Glutamatergic neuron (in vitro differentiated cells): ENCODE measurements around the gene CD109. TPM values are rescaled to one million over a fixed set of nuclear protein-coding genes. Genes with fewer than 3 reads are reported as not detected.

Source experiments
- DNase-seq: peaks from one replicate; pipeline ENCODE4 v3.0.0; 2022
- H3K27ac Mint-ChIP-seq: one replicate; pipeline ENCODE4 v1.8.0; 2020; ENCODE audit warnings: mild to moderate bottlenecking, mixed read lengths, inconsistent platforms; ENCODE audit not compliant: unreplicated experiment
- H3K27me3 Mint-ChIP-seq: one replicate; pipeline ENCODE4 v1.8.0; 2020; ENCODE audit warnings: mild to moderate bottlenecking, moderate library complexity, mixed read lengths, inconsistent platforms; ENCODE audit not compliant: unreplicated experiment
- H3K36me3 Mint-ChIP-seq: one replicate; pipeline ENCODE4 v1.8.0; 2020; ENCODE audit warnings: mild to moderate bottlenecking, mixed read lengths, inconsistent platforms; ENCODE audit not compliant: unreplicated experiment
- H3K4me1 Mint-ChIP-seq: one replicate; pipeline ENCODE4 v1.8.0; 2020; ENCODE audit warnings: mild to moderate bottlenecking, low read depth, mixed read lengths, inconsistent platforms; ENCODE audit not compliant: unreplicated experiment
- H3K4me3 Mint-ChIP-seq: one replicate; pipeline ENCODE4 v1.8.0; 2020; ENCODE audit warnings: mild to moderate bottlenecking, mixed read lengths, inconsistent platforms; ENCODE audit not compliant: unreplicated experiment
- H3K9me3 Mint-ChIP-seq: one replicate; pipeline ENCODE4 v1.8.0; 2020; ENCODE audit warnings: mild to moderate bottlenecking, moderate library complexity, mixed read lengths, inconsistent platforms; ENCODE audit not compliant: unreplicated experiment
- total RNA-seq: library from RNA; stranded (reverse); fragmentation: NEBNext Ultra II Directional; extraction: Animal tissue kit (Norgen Biotek cat#: 25700); gene quantifications from one replicate; pipeline ENCODE4 v1.2.1, GENCODE V29; 2021; ENCODE audit not compliant: unreplicated experiment
- TF ChIP-seq, protein P1 (sequence below): fragments of 200-600 bp; sonication (generic); IDR thresholded peaks from one replicate; pipeline ENCODE4 v1.5.0; 2021; ENCODE audit not compliant: partially characterized antibody, unreplicated experiment

CD109 gene
- total RNA-seq, 1 donor from 2014 or later: 0.49 TPM

GRCh38 chr6:73797861-73798260 lies 101.9 kb downstream of the CD109 start:
- Mint-ChIP-seq H3K4me1 (no peaks in the 10 kb centered on the region), H3K27me3 (no peaks in the 10 kb centered on the region), H3K4me3 (no peak overlapping the region), H3K36me3 (no peaks in the 10 kb centered on the region), H3K9me3 (peaks cover 3% of the 10 kb centered on the region), H3K27ac (no peak overlapping the region)
- no peak for DNase-seq
- TF ChIP-seq, protein P1, sequence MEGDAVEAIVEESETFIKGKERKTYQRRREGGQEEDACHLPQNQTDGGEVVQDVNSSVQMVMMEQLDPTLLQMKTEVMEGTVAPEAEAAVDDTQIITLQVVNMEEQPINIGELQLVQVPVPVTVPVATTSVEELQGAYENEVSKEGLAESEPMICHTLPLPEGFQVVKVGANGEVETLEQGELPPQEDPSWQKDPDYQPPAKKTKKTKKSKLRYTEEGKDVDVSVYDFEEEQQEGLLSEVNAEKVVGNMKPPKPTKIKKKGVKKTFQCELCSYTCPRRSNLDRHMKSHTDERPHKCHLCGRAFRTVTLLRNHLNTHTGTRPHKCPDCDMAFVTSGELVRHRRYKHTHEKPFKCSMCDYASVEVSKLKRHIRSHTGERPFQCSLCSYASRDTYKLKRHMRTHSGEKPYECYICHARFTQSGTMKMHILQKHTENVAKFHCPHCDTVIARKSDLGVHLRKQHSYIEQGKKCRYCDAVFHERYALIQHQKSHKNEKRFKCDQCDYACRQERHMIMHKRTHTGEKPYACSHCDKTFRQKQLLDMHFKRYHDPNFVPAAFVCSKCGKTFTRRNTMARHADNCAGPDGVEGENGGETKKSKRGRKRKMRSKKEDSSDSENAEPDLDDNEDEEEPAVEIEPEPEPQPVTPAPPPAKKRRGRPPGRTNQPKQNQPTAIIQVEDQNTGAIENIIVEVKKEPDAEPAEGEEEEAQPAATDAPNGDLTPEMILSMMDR: no peak

DNA sequence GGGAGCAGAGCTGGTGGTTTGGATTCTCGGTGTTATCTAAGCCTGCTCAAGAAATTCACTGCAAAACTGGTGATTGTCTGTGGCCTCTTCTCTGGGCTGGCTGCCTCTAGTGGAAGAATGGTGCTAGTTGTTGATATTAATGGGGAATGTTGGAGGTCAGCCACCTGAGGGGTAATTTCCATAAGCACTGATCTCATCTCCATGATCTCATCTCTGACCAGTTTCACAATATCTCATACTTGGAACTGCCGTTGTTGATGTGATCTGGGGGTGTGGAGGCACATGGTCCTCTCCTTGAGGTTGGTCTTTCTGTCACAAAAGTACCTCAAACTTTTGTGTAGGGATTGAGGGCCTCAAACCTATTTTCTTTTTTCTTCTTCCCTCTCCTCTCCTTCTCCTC lies 102.6 kb downstream of the CD109 start:
- Mint-ChIP-seq H3K27me3 (no peaks in the 10 kb centered on the region), H3K27ac (no peak overlapping the region), H3K4me3 (no peak overlapping the region), H3K4me1 (no peaks in the 10 kb centered on the region), H3K9me3 (peaks cover 3% of the 10 kb centered on the region), H3K36me3 (no peaks in the 10 kb centered on the region)
- no peak for DNase-seq
- TF ChIP-seq, protein P1: no peak

GRCh38 chr6:73800997-73801396 lies 105.0 kb downstream of the CD109 start:
- TF ChIP-seq, protein P1: no peak
- H3K4me1 Mint-ChIP-seq: no peaks in the 10 kb centered on the region
- H3K36me3 Mint-ChIP-seq: no peaks in the 10 kb centered on the region
- H3K4me3 Mint-ChIP-seq: no peak overlapping the region
- H3K27ac Mint-ChIP-seq: no peak overlapping the region
- no peaks in the 10 kb centered on the region for H3K9me3 Mint-ChIP-seq
- no peak for DNase-seq
- H3K27me3 Mint-ChIP-seq: no peaks in the 10 kb centered on the region

GRCh38 chr6:73801652-73802268 lies 105.8 kb downstream of the CD109 start:
- no peak for DNase-seq
- Mint-ChIP-seq H3K4me3 (no peak overlapping the region), H3K36me3 (no peaks in the 10 kb centered on the region), H3K4me1 (no peaks in the 10 kb centered on the region), H3K27me3 (no peaks in the 10 kb centered on the region), H3K27ac (no peak overlapping the region), H3K9me3 (no peaks in the 10 kb centered on the region)
- TF ChIP-seq, protein P1: no peak

DNA sequence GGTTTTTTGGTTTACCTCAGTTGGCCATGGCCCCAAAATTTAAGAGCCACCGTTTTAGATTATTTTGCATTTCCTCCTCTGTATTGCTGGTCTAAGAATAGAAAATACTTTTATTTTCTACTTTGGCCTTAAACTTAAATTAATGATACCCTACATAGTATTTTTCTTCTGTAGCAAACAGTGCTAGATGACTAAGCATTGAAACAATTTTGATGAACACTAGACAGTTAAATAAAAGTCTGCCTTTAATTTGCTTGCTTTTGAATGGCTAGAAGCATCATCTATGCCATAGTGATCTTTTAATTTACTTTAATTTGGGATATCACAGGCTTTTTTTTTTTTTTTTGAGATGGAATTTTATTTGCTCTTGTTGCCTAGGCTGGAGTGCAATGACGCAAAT lies 106.4 kb downstream of the CD109 start:
- H3K4me1 Mint-ChIP-seq: no peaks in the 10 kb centered on the region
- no peaks in the 10 kb centered on the region for H3K9me3 Mint-ChIP-seq
- TF ChIP-seq, protein P1: no peak
- no peak for DNase-seq
- H3K27ac Mint-ChIP-seq: no peak overlapping the region
- no peaks in the 10 kb centered on the region for H3K27me3 Mint-ChIP-seq
- no peak overlapping the region for H3K4me3 Mint-ChIP-seq
- no peaks in the 10 kb centered on the region for H3K36me3 Mint-ChIP-seq
